Liver (tissue), 9 donors: ENCODE measurements around the gene CNIH2. TPM values are rescaled to one million over a fixed set of nuclear protein-coding genes. Genes with fewer than 3 reads are reported as not detected.

ENCODE experiments used
- DNase-seq: peaks from one replicate; pipeline ENCODE4 v3.0.0-alpha.2; 2017; ENCODE audit warnings: low spot score
- H3K27ac ChIP-seq, 2 donors: one replicate each; pipeline ENCODE4 v1.7.0; 2013; ENCODE audit warnings: inconsistent platforms in 2 of 2, low read length in 2 of 2, control low read depth in 1 of 2, low read depth in 1 of 2, mild to moderate bottlenecking in 1 of 2
- H3K27me3 ChIP-seq, 4 donors: one replicate each; pipeline versions ENCODE4 v1.6.1 to v1.7.0; 2013; ENCODE audit warnings: low read length in 3 of 4, inconsistent platforms in 1 of 4, mild to moderate bottlenecking in 1 of 4, moderate library complexity in 1 of 4; ENCODE audit not compliant: control insufficient read depth in 4 of 4, insufficient read depth in 4 of 4
- H3K36me3 ChIP-seq, 4 donors: one replicate each; pipeline versions ENCODE4 v1.6.1 to v1.7.0; 2013; ENCODE audit warnings: low read length in 3 of 4, mild to moderate bottlenecking in 3 of 4, low read depth in 1 of 4, moderate library complexity in 1 of 4; ENCODE audit not compliant: control insufficient read depth in 4 of 4, insufficient read depth in 3 of 4
- H3K4me1 ChIP-seq, 4 donors: one replicate each; pipeline versions ENCODE4 v1.6.1 to v1.7.0; 2013; ENCODE audit warnings: low read length in 3 of 4, mild to moderate bottlenecking in 3 of 4, moderate library complexity in 1 of 4; ENCODE audit not compliant: control insufficient read depth in 4 of 4, insufficient read depth in 4 of 4
- H3K4me3 ChIP-seq, 3 donors: one replicate each; pipeline versions ENCODE4 v1.6.1 to v1.7.0; 2013; ENCODE audit warnings: low read length in 3 of 3, control low read depth in 1 of 3, low read depth in 1 of 3, mild to moderate bottlenecking in 1 of 3
- H3K9ac ChIP-seq, 2 donors: one replicate each; pipeline ENCODE4 v1.7.0; 2013; ENCODE audit warnings: low read length in 2 of 2, mild to moderate bottlenecking in 2 of 2, moderate library complexity in 2 of 2, control low read depth in 1 of 2, low read depth in 1 of 2
- H3K9me3 ChIP-seq, 4 donors: one replicate each; pipeline versions ENCODE4 v1.6.1 to v1.7.0; 2013; ENCODE audit warnings: low read length in 3 of 4; ENCODE audit not compliant: control insufficient read depth in 4 of 4
- EGR1 ChIP-seq, 2 donors: IDR thresholded peaks; 2 replicates each; pipeline ENCODE4 v1.6.1; 2016 to 2018; ENCODE audit warnings: antibody characterized with exemption in 2 of 2, low read depth in 2 of 2
- FOXA1 ChIP-seq: IDR thresholded peaks from 2 replicates; pipeline ENCODE4 v1.6.1; 2016; ENCODE audit warnings: antibody characterized with exemption
- FOXA2 ChIP-seq: IDR thresholded peaks from 2 replicates; pipeline ENCODE4 v1.6.1; 2016; ENCODE audit warnings: antibody characterized with exemption
- GABPA ChIP-seq, 2 donors: IDR thresholded peaks in 1 of 2; conservative IDR thresholded peaks in 1 of 2; 2 replicates each; pipeline ENCODE4 v1.6.1; 2016; ENCODE audit warnings: antibody characterized with exemption in 2 of 2, mild to moderate bottlenecking in 1 of 2, moderate library complexity in 1 of 2
- HNF4A ChIP-seq, 2 donors: conservative IDR thresholded peaks; 2 replicates each; pipeline ENCODE4 v1.6.1; 2016; ENCODE audit warnings: antibody characterized with exemption in 2 of 2, mild to moderate bottlenecking in 2 of 2
- HNF4G ChIP-seq: IDR thresholded peaks from 2 replicates; pipeline ENCODE4 v1.6.1; 2016; ENCODE audit warnings: antibody characterized with exemption
- JUND ChIP-seq, 2 donors: IDR thresholded peaks; 2 replicates each; pipeline ENCODE4 v1.6.1; 2016; ENCODE audit warnings: antibody characterized with exemption in 2 of 2
- NR2F2 ChIP-seq: IDR thresholded peaks from 2 replicates; pipeline ENCODE4 v1.6.1; 2016; ENCODE audit warnings: antibody characterized with exemption
- RAD21 ChIP-seq, 2 donors: IDR thresholded peaks; 2 replicates each; pipeline ENCODE4 v1.6.1; 2016; ENCODE audit warnings: antibody characterized with exemption in 2 of 2, mild to moderate bottlenecking in 2 of 2
- REST ChIP-seq: IDR thresholded peaks from 2 replicates; pipeline ENCODE4 v1.6.1; 2016; ENCODE audit warnings: antibody characterized with exemption, mild to moderate bottlenecking
- RXRA ChIP-seq, 2 donors: IDR thresholded peaks; 2 replicates each; pipeline ENCODE4 v1.6.1; 2017 to 2018; ENCODE audit warnings: antibody characterized with exemption in 2 of 2, mild to moderate bottlenecking in 1 of 2
- SP1 ChIP-seq: IDR thresholded peaks from 2 replicates; pipeline ENCODE4 v1.6.1; 2018; ENCODE audit warnings: antibody characterized with exemption, mild to moderate bottlenecking
- TAF1 ChIP-seq: conservative IDR thresholded peaks from 2 replicates; pipeline ENCODE4 v1.6.1; 2016; ENCODE audit warnings: antibody characterized with exemption, mild to moderate bottlenecking
- YY1 ChIP-seq: IDR thresholded peaks from 2 replicates; pipeline ENCODE4 v1.6.1; 2016; ENCODE audit warnings: antibody characterized with exemption, mild to moderate bottlenecking
- ZBTB33 ChIP-seq: IDR thresholded peaks from 2 replicates; pipeline ENCODE4 v1.6.1; 2016; ENCODE audit warnings: antibody characterized with exemption
- WGBS: extraction: QIAGEN DNeasy Blood & Tissue Kit; methylation state at CpG from one replicate; pipeline ENCODE4 v1.1.7; 2013; 5-methylcytosine and 5-hydroxymethylcytosine counted together
- polyA plus RNA-seq, 2 donors: library from polyadenylated mRNA; stranded (reverse) in 1 of 2; unstranded in 1 of 2; fragments of 200-250 nt in 1 of 2; fragments of >200 nt in 1 of 2; fragmentation: Nextera tagmentation in 1 of 2; extraction: Ambion mirVana in 1 of 2; gene quantifications; one replicate each; pipeline versions ENCODE4 v1.2.1 to v1.2.3, GENCODE V29; 2013 to 2015
- total RNA-seq, 2 donors: library from RNA; depleted of rRNA; stranded (reverse); fragments of >200 nt; gene quantifications; one replicate each; pipeline ENCODE4 v1.2.3, GENCODE V29; 2014
- TF ChIP-seq, protein P1 (sequence below): IDR thresholded peaks from 2 replicates; pipeline ENCODE4 v1.6.1; 2016; ENCODE audit warnings: antibody characterized with exemption
- TF ChIP-seq, protein P2 (sequence below): IDR thresholded peaks from 2 replicates; pipeline ENCODE4 v1.6.1; 2016; ENCODE audit warnings: antibody characterized with exemption
- TF ChIP-seq, protein P3 (sequence below): fragments of 150-350 bp; IDR thresholded peaks from 2 replicates; pipeline ENCODE4 v1.5.1; 2017; ENCODE audit warnings: improper control_type of control experiment, low read depth, low read length; ENCODE audit not compliant: missing input control
- donor health status: healthy.
- donor health status: healthy.
- donor health status: healthy.
- donor health status: healthy.
- donor health status: healthy.

The CNIH2 gene
- total and polyA plus RNA-seq, 4 donors = 0.07 TPM; not detected in 3

DNA sequence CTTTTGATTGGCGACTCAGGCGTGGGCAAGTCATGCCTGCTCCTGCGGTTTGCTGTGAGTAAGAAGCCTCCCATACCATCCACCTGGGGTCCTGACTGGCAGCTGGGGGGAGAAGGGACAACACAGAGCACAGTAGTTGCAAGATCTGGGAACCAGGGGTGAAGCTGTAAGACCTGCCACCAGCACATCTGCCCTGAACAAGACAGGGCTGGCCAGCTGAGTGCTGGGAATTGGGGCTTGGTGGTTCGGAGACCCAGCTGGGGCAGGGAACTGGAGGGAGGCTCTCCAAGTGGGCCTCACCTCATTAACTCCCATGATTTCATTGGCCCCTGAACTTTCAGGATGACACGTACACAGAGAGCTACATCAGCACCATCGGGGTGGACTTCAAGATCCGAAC lies 6.2 kb upstream of the CNIH2 start:
- H3K9ac ChIP-seq = no peak overlapping the region
- no peaks in the 10 kb centered on the region for H3K27me3 ChIP-seq
- no peak overlapping the region for H3K27ac ChIP-seq
- 95% methylated on average over 7 of the region's 7 CpGs for WGBS
- TF ChIP-seq ZBTB33 (no peak), RAD21 (IDR thresholded peaks at IDR 0.05) (no peak), HNF4G (no peak), NR2F2 (no peak), TAF1 (no peak), REST (no peak), EGR1 (IDR thresholded peaks at IDR 0.05; ENCODE audit: low read depth in 2 of 2) (no peak), FOXA2 (no peak), YY1 (no peak), SP1 (no peak), HNF4A (conservative IDR thresholded peaks at IDR 0.05) (no peak), RXRA (IDR thresholded peaks at IDR 0.05) (no peak), FOXA1 (no peak), JUND (IDR thresholded peaks at IDR 0.05) (no peak), GABPA (IDR thresholded peaks at IDR 0.05 in 1 of 2, conservative IDR thresholded peaks at IDR 0.05 in 1 of 2) (no peak)
- TF ChIP-seq, protein P1, sequence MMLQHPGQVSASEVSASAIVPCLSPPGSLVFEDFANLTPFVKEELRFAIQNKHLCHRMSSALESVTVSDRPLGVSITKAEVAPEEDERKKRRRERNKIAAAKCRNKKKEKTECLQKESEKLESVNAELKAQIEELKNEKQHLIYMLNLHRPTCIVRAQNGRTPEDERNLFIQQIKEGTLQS = no peak
- TF ChIP-seq, protein P2, sequence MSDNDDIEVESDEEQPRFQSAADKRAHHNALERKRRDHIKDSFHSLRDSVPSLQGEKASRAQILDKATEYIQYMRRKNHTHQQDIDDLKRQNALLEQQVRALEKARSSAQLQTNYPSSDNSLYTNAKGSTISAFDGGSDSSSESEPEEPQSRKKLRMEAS = no peak
- TF ChIP-seq, protein P3, sequence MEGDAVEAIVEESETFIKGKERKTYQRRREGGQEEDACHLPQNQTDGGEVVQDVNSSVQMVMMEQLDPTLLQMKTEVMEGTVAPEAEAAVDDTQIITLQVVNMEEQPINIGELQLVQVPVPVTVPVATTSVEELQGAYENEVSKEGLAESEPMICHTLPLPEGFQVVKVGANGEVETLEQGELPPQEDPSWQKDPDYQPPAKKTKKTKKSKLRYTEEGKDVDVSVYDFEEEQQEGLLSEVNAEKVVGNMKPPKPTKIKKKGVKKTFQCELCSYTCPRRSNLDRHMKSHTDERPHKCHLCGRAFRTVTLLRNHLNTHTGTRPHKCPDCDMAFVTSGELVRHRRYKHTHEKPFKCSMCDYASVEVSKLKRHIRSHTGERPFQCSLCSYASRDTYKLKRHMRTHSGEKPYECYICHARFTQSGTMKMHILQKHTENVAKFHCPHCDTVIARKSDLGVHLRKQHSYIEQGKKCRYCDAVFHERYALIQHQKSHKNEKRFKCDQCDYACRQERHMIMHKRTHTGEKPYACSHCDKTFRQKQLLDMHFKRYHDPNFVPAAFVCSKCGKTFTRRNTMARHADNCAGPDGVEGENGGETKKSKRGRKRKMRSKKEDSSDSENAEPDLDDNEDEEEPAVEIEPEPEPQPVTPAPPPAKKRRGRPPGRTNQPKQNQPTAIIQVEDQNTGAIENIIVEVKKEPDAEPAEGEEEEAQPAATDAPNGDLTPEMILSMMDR = no peak
- H3K9me3 ChIP-seq = no peaks in the 10 kb centered on the region
- peaks cover 9 to 49% (median 32%) of the 10 kb centered on the region in 4 donors for H3K36me3 ChIP-seq
- DNase-seq = no peak
- peaks cover 4 to 23% (median 18%) of the 10 kb centered on the region in 4 donors for H3K4me1 ChIP-seq
- no peak overlapping the region for H3K4me3 ChIP-seq
